ENCODE results near the gene IL1R1. TPM values are rescaled to one million over a fixed set of nuclear protein-coding genes. Genes with fewer than 3 reads are reported as not detected.
A peak's percentile ranks its signal among the peaks of the same experiment; 100 is the strongest.

Gene IL1R1
- total and polyA plus RNA-seq, 4 donors, result 14.0 to 49.3 (median 29.5) TPM

- no peak overlapping the region for H3K9ac ChIP-seq (ENCODE audit: low read depth in 1 of 2, low read length in 2 of 2)
- 76% methylated on average over 7 of the region's 7 CpGs for WGBS
- no peak overlapping the region for H3K27ac ChIP-seq (ENCODE audit: low read depth in 1 of 2, low read length in 2 of 2)
- peaks cover 0 to 6% (median under 1%) of the 10 kb centered on the region in 4 donors for H3K4me1 ChIP-seq (ENCODE audit: control insufficient read depth in 4 of 4, insufficient read depth in 4 of 4, low read length in 3 of 4)
- H3K9me3 ChIP-seq (ENCODE audit: control insufficient read depth in 4 of 4, low read length in 3 of 4), result no peaks in the 10 kb centered on the region
- no peak for DNase-seq (ENCODE audit: low spot score)
- no peak overlapping the region for H3K4me3 ChIP-seq (ENCODE audit: low read depth in 1 of 3, low read length in 3 of 3)
- no peaks in the 10 kb centered on the region for H3K27me3 ChIP-seq (ENCODE audit: control insufficient read depth in 4 of 4, insufficient read depth in 4 of 4, low read length in 3 of 4)
- peak; percentile 41 to 56 for TF ChIP-seq GABPA (IDR thresholded peaks at IDR 0.05 in 1 of 2, conservative IDR thresholded peaks at IDR 0.05 in 1 of 2)
- TF ChIP-seq HNF4A (conservative IDR thresholded peaks at IDR 0.05), result no peak
- no peak for TF ChIP-seq ZBTB33 (IDR thresholded peaks at IDR 0.05)
- no peak for TF ChIP-seq JUND (IDR thresholded peaks at IDR 0.05)
- peak in 1 of 2 donors; percentile 5 for TF ChIP-seq RAD21 (IDR thresholded peaks at IDR 0.05)
- TF ChIP-seq YY1 (IDR thresholded peaks at IDR 0.05), result no peak
- TF ChIP-seq TAF1 (conservative IDR thresholded peaks at IDR 0.05), result no peak
- no peak for TF ChIP-seq FOXA2 (IDR thresholded peaks at IDR 0.05)
- no peak for TF ChIP-seq SP1 (IDR thresholded peaks at IDR 0.05)
- no peak for TF ChIP-seq FOXA1 (IDR thresholded peaks at IDR 0.05)
- TF ChIP-seq CTCF (IDR thresholded peaks at IDR 0.05; ENCODE audit: low read depth, low read length, missing input control), result no peak
- H3K36me3 ChIP-seq (ENCODE audit: control insufficient read depth in 4 of 4, insufficient read depth in 3 of 4, low read depth in 1 of 4, low read length in 3 of 4), result peaks cover 0 to 12% (median 10%) of the 10 kb centered on the region in 4 donors
Observed at GRCh38 chr2:102181919-102182635, 39.5 kb downstream of the IL1R1 start.

- H3K27me3 ChIP-seq (ENCODE audit: control insufficient read depth in 4 of 4, insufficient read depth in 4 of 4, low read length in 3 of 4), result no peaks in the 10 kb centered on the region
- no peak for DNase-seq (ENCODE audit: low spot score)
- H3K4me3 ChIP-seq (ENCODE audit: low read depth in 1 of 3, low read length in 3 of 3), result no peak overlapping the region
- H3K9ac ChIP-seq (ENCODE audit: low read depth in 1 of 2, low read length in 2 of 2), result no peak overlapping the region
- TF ChIP-seq RXRA (IDR thresholded peaks at IDR 0.05), result no peak
- TF ChIP-seq HNF4A (conservative IDR thresholded peaks at IDR 0.05), result no peak
- TF ChIP-seq SP1 (IDR thresholded peaks at IDR 0.05), result no peak
- no peak for TF ChIP-seq FOXA1 (IDR thresholded peaks at IDR 0.05)
- TF ChIP-seq NR2F2 (IDR thresholded peaks at IDR 0.05), result no peak
- no peak for TF ChIP-seq TAF1 (conservative IDR thresholded peaks at IDR 0.05)
- peaks cover 0 to 11% (median 2%) of the 10 kb centered on the region in 4 donors for H3K4me1 ChIP-seq (ENCODE audit: control insufficient read depth in 4 of 4, insufficient read depth in 4 of 4, low read length in 3 of 4)
- 55% methylated on average over 2 of the region's 2 CpGs for WGBS
- H3K36me3 ChIP-seq (ENCODE audit: control insufficient read depth in 4 of 4, insufficient read depth in 3 of 4, low read depth in 1 of 4, low read length in 3 of 4), result peaks cover 0 to 2% (median 0%) of the 10 kb centered on the region in 4 donors
- no peaks in the 10 kb centered on the region for H3K9me3 ChIP-seq (ENCODE audit: control insufficient read depth in 4 of 4, low read length in 3 of 4)
- H3K27ac ChIP-seq (ENCODE audit: low read depth in 1 of 2, low read length in 2 of 2), result no peak overlapping the region
Observed at GRCh38 chr2:102184018-102184417, 41.5 kb downstream of the IL1R1 start.

GRCh38 chr2:102184568-102184967 lies 42.0 kb downstream of the IL1R1 start:
- Histone ChIP-seq H3K36me3 (ENCODE audit: control insufficient read depth in 4 of 4, insufficient read depth in 3 of 4, low read depth in 1 of 4, low read length in 3 of 4) (peaks cover 0 to 2% (median 0%) of the 10 kb centered on the region in 4 donors), H3K27me3 (ENCODE audit: control insufficient read depth in 4 of 4, insufficient read depth in 4 of 4, low read length in 3 of 4) (no peaks in the 10 kb centered on the region), H3K27ac (ENCODE audit: low read depth in 1 of 2, low read length in 2 of 2) (no peak overlapping the region), H3K4me3 (ENCODE audit: low read depth in 1 of 3, low read length in 3 of 3) (no peak overlapping the region), H3K9me3 (ENCODE audit: control insufficient read depth in 4 of 4, low read length in 3 of 4) (no peaks in the 10 kb centered on the region), H3K4me1 (ENCODE audit: control insufficient read depth in 4 of 4, insufficient read depth in 4 of 4, low read length in 3 of 4) (peaks cover 0 to 11% (median 2%) of the 10 kb centered on the region in 4 donors), H3K9ac (ENCODE audit: low read depth in 1 of 2, low read length in 2 of 2) (no peak overlapping the region)
- no peak for DNase-seq (ENCODE audit: low spot score)
- WGBS, result 95% methylated on average over 1 of the region's 1 CpG
- no peak for TF ChIP-seq YY1 (IDR thresholded peaks at IDR 0.05)
- TF ChIP-seq ZBTB33 (IDR thresholded peaks at IDR 0.05), result no peak
- TF ChIP-seq EGR1 (IDR thresholded peaks at IDR 0.05; ENCODE audit: low read depth in 2 of 2), result no peak
- TF ChIP-seq NR2F2 (IDR thresholded peaks at IDR 0.05), result no peak
- TF ChIP-seq TAF1 (conservative IDR thresholded peaks at IDR 0.05), result no peak
- TF ChIP-seq SP1 (IDR thresholded peaks at IDR 0.05), result no peak
- TF ChIP-seq FOXA1 (IDR thresholded peaks at IDR 0.05), result no peak
- no peak for TF ChIP-seq GABPA (IDR thresholded peaks at IDR 0.05 in 1 of 2, conservative IDR thresholded peaks at IDR 0.05 in 1 of 2)
- TF ChIP-seq CTCF (IDR thresholded peaks at IDR 0.05; ENCODE audit: low read depth, low read length, missing input control), result no peak
